DMS79 (cell line): Measurements from ENCODE around the gene GLTP.
"Not testable (repeated sequence)": the region's sequence is repeated elsewhere in the genome, so short reads cannot be mapped to it uniquely, and the experiment has no call there.

Source experiments
- DNase-seq: peaks from one replicate; lab custom pipeline; 2025; lab: John Stamatoyannopoulos, UW

GLTP gene, protein sequence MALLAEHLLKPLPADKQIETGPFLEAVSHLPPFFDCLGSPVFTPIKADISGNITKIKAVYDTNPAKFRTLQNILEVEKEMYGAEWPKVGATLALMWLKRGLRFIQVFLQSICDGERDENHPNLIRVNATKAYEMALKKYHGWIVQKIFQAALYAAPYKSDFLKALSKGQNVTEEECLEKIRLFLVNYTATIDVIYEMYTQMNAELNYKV

DNA sequence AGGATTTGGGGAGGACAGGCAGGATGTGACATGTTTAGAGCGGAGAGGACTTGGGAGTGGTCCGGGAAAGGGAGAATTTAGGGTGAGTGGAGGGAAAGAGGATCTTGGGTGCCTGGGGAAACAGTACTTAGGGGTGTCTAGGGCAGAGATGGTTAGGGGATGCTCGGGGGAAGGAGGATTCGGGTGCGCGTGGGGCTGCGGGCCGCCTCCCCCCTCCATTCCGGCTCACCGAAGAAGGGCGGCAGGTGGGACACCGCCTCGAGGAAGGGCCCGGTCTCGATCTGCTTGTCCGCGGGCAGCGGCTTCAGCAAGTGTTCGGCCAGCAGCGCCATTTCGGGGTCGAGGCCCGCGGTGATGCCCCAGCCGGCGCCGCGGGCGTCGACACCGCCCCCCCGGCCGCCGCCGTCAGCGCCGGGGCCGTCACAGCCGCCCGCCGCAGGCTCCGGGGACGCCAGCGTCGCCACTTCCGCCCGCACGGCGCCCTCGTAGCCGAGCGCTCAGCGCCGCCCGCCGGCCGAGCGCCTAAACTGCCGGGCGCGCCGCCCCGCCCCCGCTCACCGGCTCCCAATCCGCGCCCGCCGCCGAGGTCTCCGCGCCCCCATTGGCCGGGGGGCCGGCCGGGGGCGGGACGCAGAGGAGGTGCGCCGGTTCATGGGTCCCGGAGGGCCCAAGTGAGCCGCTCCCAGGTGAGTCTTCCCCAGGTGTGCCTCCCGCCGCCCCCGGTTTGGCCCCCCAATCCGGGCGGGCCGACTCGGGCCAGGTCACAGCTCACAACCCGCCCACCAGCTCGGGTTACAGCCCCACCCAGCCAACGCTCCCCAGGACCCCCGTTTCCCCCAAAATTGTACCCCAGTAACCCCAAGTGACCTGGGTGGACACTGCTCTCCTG is at the start of gene GLTP:
GLTP (minus strand) TSS at position 499 of the 889 bp plus-strand sequence; CDS start at position 332, 167 bp downstream.
- DNase-seq, result peak; percentile 51

DNA sequence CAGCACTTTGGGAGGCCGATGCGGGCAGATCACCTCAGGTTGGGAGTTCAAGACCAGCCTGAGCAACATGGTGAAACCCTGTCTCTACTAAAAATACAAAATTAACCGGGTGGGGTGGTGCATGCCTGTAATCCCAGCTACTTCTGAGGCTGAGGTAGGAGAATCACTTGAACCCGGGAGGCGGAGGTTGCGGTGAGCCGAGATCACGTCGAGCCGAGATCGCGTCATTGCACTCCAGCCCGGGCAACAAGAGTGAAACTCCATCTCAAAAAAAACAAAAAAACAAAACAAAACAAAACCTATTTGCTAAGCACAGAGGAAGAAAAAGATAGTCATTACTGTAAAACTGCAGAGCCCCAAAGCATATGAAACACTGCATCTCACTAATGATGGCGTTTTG is 49.0 kb upstream of the GLTP start:
- not testable (repeated sequence) for DNase-seq

DNA sequence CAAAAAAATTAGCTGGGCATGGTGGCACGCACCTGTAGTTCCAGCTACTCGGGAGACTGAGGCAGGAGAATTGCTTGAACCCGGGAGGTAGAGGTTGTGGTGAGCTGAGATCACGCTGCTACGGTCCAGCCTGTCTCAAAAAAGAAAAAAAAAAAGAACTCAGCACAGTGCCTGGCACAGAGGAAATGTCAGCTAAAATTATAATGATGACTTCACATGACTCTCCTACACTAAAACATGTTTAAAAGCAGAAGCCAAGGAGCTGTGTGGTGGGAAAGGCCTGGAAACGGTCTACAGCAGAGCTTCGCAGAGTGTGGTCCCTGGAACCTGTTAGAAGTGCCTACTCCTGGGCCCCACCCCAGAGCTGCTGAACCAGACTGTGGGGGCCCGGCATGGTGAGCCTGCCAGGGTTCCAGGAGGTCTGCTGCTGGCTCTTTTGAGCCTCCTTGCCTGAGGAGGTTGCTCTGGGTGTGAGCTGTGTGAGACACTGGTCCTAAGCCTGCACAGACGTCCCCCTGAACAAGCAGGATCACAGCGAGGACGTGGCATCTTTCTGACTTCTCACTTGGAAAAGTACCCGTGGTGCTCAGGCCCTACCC is 47.8 kb upstream of the GLTP start:
- no peak for DNase-seq

DNA sequence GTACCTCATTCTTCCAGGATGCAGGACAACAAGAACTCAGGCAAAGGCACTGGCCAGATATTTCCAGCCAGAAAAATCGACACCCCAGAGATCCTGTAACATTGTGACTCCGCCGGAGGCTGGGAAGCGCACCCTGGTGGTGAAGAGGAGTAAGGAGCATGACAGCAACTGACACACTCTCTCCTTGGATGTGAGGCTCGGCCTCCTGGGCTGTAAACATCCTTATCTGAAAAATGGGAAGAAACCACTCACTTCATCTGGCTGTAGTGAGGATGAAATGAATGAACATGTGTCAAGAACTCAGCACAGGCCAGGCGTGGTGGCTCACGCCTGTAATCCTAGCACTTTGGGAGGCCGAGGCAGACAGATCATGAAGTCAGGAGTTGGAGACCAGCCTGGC is 47.3 kb upstream of the GLTP start:
- no peak for DNase-seq

DNA sequence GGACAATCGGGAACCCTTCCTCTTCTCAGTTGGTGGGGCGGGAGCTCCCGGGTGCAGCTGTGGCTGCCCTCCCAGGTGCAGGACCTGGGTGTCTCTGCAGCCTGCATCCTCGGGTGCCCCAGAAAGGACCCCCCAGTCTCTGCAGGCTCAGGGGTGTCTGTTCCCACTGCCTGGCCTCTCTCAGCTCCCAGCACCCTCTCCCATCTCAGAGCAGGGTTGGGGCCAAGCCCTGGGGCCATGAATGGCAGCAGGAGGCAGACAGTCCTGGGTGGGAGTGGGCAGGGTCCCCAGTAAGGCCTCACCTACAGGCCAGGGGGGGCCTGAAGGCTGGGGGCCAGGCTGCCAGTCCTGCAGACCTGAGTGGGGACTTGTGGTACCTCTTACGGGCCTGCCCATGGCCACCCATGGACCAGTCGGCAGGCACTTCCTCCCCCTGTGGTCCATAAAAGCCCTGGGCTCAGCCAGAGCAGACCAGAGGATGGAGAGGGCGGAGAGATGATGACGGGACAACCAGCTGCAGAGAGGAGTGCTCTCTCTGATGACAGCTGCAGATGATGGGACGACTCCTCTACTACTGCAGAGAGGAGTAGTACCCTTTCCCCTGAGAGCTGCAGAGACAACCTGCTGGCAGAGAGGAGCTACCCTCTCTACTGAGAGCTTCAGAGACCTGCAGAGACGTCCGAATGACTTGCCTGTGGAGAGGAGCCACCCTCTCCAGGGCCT is 46.3 kb upstream of the GLTP start:
- no peak for DNase-seq

DNA sequence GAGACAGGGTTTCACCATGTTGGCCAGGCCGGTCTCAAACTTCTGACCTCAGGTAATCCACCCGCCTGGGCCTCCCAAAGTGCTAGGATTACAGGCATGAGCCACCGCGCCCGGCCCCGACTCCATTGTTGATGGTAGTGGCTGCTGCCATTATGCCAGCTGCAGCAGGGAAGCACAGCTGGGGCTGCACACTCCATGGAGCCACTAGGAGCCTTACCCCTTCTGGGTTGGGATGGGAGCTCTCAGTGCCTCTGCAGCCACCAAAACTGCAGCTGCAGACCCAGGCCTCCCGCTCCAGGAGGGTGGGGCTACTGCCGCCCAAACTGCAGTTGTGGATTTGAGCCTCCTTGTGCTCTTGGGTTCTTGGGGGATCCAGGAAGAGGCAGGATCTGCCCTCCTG is 45.7 kb upstream of the GLTP start:
- DNase-seq, result no peak

DNA sequence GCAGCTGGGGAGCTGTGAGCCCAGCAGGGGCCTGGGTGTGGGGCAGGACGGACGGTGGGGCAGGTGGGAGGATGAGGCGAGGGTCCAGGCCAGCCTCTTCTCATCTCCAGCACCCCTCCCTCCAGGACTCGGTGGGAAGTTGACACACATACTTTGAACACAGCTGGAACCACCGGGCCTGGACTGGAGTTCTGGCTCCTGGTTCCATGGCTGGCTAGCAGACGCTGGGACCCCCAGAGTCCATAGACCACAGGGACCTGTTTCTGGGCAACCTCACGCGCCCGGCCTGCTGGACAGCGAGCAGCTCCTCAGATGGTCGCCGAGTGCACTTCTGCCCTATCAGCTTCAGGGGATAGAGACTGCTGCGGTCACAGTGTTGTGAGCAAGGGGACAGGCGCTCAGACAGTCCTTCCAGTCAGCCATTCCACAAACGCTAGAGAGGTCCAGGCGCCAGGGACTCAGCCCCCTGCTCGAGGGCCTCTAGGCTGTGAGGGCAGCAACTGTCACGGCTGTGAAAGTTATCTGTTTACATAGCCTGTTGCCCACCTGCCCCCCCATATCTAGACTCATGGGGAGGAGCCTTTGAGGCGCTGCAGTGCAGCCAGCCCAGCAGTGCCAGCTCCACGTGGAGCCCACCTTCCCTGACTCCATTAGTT is 45.0 kb upstream of the GLTP start:
- DNase-seq, result no peak

DNA sequence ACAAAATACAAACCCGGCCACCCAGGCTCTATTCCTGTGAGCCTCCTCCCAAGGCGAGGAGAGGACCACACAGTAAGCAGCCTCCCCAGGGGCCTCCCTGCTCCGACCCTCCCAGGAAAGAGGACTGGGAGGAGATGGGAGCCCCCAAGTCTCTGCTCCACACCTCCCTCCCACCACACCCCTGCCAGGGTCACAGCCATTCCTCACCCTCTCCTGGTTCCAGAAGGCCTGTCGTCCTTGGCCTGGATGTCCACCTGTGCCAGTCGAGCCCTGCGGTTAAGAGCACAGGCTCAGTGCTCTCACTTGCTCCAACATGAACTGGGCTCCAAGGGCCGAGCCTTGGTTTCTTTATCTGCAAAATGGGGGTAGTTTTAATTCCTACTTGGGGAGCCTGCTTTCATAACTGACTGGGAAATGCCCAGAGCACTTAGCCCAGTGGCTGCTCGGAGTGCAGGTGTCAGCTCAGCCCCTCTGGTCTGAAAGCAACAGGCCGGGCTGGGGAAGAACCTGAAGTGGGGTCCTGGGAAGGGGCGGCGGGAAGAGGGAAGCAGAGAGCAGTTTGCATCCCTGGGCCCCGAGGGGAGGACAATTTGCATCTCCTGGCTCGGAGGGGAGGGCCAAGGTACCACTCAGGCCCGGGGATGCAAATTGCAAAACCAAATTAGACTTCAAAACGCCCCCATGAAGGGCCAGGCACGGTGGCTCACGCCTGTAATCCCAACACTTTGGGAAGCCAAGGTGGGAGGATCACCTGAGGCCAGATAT is 43.3 kb upstream of the GLTP start:
- DNase-seq, result no peak

DNA sequence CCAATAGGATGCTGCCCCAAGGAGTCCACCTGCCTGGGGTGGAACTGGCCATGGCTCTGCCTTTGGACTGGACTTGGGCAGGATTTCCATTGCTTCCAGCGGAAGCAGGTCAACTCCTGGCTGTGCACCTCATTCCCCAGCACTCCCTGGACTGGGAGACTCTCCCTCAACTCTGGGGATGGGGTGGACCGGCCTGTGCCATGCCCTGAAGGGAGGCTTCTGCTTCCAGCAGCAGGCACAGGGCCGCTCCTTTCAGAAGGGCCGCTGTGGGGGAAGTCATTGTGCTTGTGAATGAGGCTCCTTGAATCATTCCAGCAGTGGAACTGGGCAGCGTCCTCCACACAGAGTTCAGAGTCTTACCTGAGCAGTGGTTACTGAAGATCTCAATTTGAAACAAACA is 42.7 kb upstream of the GLTP start:
- DNase-seq, result no peak

DNA sequence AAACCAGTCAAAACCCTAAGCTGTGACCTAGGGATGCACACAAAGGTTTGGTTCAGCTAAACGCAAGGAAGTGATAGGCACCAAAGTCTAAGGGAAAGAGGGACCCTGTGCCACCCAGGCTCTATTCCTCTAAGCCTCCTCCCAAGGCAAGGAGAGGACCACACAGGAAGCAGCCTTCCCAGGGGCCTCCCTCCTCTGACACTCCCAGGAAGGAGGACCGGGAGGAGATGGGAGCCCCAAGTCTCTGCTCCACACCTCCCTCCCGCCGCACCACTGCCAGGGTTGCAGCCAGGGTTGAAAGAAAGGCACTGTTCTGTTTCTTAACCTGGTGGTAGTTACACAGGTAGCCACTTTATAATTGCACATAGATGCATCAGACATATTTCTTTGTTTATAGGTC is 41.6 kb upstream of the GLTP start:
- DNase-seq, result no peak

DNA sequence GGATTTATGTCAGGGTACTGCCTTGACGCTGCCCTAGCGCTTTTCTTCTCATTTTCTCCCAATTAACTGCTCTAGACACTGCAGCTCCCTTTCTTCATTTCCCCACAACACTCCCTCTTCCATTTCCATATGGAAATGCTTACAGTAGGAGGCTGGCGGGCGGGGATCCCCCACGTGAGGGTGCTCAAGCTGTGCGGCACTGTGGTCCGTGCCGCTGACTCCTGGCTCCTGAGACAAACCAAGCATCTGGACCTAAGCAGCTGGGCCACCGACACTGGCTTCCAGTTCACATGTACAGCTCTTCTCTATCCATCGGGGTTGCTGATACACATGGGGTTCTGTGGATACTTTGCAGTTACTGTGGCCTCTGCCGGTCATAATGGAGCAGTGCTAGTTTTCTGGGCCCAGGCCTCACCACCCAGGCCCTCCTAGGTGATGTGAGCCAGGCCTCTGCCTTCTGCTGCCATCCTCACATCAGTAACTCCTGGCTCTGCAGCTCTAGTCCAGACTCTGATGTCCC is 40.0 kb upstream of the GLTP start:
- DNase-seq, result no peak

DNA sequence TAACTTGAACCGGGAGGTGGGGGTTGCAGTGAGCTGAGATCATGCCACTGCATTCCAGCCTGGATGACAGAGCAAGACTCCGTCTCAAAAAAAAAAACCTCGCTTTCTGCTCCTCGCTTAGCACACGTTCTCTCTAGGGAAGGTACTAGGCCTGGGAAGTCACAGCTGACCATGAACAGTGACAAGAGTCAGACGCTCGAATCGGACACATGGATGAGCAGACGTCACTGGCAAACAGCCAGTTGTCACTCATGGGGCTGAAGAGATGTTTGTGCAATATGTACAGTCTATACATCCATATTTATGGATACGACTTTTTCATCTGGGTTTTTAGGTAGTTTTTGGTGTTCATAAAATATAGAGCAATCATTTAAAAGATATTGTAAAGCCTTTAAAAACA is 39.1 kb upstream of the GLTP start:
- DNase-seq, result no peak

DNA sequence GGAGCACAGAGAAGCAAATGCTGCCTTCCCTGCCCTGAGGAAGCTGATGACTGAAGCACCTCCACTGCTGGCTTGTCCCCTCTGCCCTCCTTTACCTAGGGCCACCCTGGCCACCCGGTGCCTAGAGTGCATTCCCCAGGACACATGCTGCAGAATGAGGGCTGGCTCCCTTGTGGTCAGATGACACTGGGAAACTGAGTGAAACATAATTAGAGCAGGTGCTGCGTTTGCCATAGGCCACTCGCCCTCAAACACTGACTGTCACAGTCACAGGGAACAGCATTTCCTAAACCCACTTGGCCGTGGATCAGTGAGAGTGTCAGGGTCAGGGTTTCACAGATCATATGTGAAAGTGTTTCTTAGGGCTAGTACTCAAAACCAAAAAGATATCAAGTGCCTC is 35.7 kb upstream of the GLTP start:
- no peak for DNase-seq

DNA sequence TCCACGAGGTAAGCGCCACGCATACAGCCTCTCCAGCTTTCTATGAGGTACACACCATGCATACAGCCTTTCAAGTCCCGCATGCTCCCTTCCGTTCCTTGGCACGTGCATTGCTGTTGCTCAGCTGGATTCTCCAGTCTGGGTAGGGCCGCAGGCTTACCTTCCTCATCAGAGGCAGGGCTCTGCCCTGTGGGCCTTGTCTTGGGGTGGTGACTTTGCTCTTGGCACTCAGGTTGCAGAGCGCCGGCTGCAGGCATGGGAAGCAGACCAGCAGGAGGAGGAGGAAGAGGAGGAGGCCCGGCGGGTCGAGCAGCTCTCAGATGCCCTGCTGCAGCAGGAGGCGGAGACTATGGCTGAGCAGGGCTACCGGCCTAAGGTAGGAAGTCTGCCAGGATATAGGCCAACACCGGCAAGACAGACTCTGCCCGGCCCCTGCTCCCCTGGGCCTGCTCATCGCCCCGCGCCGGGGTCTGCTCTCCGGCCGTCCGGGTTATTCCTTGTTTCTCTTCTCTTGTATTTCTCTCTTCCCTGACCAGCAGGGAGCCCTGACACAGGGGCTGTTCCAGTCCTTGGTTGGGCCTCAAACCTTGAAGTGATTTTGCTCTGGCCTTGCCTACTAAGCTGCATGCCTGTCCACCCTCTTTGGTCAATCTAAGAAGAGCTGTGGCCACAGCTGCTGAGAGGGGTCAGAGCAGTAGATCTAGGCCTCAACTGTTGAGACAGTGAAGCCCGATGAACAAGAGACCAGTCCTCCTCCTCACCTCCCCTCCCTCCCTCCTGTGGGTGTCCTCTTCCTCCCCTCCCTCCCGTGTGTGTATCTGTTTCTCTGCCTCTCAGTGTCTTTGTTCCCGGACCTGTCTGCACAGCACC is 35.1 kb upstream of the GLTP start:
- no peak for DNase-seq

DNA sequence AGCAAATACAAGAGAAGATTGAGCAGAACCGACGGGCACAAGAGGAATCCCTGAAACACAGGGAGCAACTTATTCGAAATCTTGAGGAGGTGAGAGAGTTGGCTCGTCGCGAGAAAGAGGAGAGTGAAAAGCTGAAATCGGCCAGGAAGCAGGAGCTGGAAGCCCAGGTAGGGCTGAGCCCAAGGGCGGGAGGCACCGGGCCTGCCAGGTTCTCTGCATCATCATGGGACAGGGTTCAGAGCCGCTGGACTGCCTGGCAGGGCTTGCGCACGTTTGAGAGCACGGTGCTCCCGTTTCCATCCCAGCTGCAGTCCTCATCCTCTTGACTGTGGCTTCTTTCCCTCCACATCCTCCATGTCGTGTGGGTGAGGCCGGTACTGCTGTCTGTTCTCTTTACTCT is 34.1 kb upstream of the GLTP start:
- no peak for DNase-seq

DNA sequence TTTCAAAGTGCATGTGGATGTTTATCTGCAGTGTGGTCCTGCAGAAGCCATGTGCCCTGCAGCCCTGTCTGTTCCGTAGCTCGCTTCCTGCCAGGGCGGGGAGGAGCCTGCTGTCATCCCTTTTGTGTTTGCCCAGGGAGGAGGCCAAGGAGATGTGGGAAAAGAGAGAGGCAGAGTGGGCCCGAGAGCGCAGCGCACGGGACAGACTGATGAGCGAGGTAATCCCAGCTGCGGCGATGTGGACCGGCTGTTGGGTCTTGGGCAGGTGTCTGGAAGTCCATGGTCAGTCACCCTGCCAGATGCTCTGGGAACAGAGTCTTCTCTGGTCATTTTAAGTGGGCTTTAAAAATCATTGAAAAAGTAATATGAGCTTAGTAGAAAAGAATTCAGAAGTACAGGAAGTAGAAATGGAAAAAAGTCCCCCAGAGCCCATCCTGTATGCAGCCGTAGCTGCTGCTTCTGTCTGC is 32.5 kb upstream of the GLTP start:
- no peak for DNase-seq

DNA sequence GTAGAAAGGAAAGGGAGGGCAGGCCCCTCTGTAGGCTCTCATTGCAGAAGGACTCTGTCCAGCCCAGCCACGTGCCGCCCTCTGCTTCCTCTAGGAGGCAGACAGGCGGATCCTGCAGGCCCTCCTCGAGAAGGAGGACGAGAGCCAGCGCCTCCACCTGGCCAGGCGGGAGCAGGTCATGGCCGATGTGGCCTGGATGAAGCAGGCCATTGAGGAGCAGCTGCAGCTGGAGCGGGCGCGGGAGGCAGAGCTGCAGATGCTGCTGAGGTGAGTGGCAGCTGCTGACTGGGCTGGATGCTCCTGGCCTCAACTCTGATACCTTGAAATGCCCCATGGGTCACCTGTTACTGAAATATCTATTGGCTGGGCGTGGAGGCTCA is 30.6 kb upstream of the GLTP start:
- no peak for DNase-seq

DNA sequence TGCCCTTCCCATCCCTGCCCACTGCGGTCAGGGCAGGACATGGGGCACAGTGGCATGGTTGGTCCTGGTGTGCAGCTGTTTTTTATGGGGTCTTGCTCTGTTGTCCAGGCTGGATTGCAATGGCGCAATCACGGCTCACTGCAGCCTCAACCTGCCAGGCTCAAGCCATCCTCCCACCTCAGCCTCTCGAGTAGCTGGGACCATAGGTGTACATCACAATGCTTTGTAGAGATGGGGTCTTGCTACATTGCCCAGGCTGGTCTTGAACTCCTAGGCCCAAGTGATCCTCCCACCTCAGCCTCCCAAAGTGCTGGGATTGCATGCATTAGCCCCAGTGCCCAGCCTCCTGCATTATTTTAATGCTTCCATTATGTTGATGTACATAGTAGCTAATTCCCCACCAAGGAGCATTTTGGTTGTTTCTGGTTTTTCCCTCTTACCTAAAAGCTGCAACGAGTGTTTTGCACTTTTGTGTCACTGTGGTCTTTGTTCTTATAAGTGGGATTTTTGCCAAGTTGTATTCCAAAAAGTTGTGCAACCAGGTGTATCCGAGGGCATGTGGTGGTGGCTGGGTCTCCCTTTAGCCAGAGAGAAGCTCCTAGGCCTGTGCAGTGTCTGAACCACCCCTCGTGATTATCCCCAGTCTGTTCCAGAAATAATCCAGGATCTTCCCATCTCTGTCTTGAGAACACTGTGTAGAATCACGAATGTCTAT is 30.1 kb upstream of the GLTP start:
- no peak for DNase-seq

DNA sequence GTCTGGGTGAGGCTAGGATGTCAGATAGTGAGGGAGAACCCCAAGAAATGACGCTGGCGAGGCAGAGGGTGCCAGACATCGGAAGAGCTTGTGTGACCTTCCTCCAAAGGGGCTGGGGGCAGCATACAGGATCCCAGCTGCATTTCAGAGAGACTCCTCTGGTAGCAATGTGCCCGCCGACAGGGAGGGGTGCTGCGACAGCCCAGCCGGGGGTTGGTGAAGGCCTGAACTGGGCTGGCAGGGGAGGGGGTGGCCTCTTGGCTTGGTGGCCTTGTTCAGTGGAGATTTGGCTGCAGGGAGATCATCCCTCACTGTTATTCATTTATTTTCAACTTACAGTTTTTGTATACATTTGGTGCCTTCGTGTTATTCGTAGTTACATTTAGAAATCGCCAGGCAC is 25.0 kb upstream of the GLTP start:
- DNase-seq, result no peak
